HG02885 (cell line): ENCODE measurements around the gene ALDH3A2.

Experiments
- ATAC-seq: cut with Tn5 transposase; IDR thresholded peaks from one replicate; pipeline ENCODE4 v1.9.1; 2021; ENCODE audit warnings: mild to moderate bottlenecking; ENCODE audit not compliant: unreplicated experiment, poor library complexity

ALDH3A2 gene

GRCh38 chr17:19713462-19713861 is 64.9 kb downstream of the ALDH3A2 start:
- ATAC-seq = no peak

GRCh38 chr17:19713901-19714361 is 65.4 kb downstream of the ALDH3A2 start:
- ATAC-seq = no peak

- ATAC-seq = no peak
Measured at GRCh38 chr17:19714542-19715411, 66.2 kb downstream of the ALDH3A2 start.

GRCh38 chr17:19716108-19717030 is 67.8 kb downstream of the ALDH3A2 start, which contains the start of gene SLC47A2:
SLC47A2 (minus strand) TSS chr17:19716584; CDS start chr17:19716555, 29 bp downstream.
- no peak for ATAC-seq

- no peak for ATAC-seq
Measured at GRCh38 chr17:19717031-19717360, 68.4 kb downstream of the ALDH3A2 start.

- ATAC-seq = no peak
Measured at GRCh38 chr17:19717411-19717908, 68.9 kb downstream of the ALDH3A2 start.

GRCh38 chr17:19718041-19718612 is 69.6 kb downstream of the ALDH3A2 start:
- ATAC-seq = no peak

- ATAC-seq = no peak
Measured at GRCh38 chr17:19718613-19719354, 70.2 kb downstream of the ALDH3A2 start.

- ATAC-seq = no peak
Measured at GRCh38 chr17:19719355-19720209, 71.0 kb downstream of the ALDH3A2 start.

- ATAC-seq = no peak
Measured at GRCh38 chr17:19720210-19720475, 71.6 kb downstream of the ALDH3A2 start.

- no peak for ATAC-seq
Measured at GRCh38 chr17:19720631-19721426, 72.3 kb downstream of the ALDH3A2 start.

GRCh38 chr17:19723964-19724363 is 75.4 kb downstream of the ALDH3A2 start:
- ATAC-seq = no peak

GRCh38 chr17:19724501-19725420 is 76.2 kb downstream of the ALDH3A2 start:
- no peak for ATAC-seq

GRCh38 chr17:19725486-19725885 is 76.9 kb downstream of the ALDH3A2 start:
- ATAC-seq = no peak

- ATAC-seq = no peak
Measured at GRCh38 chr17:19726631-19727376, 78.3 kb downstream of the ALDH3A2 start.
